OCI-LY1 (cell line): ENCODE data around the gene BBOF1.
A peak's percentile ranks its signal among the peaks of the same experiment; 100 is the strongest.

Source experiments
- H2AFZ ChIP-seq: fragments of 200-600 bp; sonication (generic), shearing (Covaris generic); 2 replicates; pipeline ENCODE4 v1.6.0; 2014; ENCODE audit warnings: antibody characterized with exemption, mild to moderate bottlenecking, low read length
- H3F3A ChIP-seq: fragments of 200-600 bp; sonication (generic), shearing (Covaris generic); 2 replicates; pipeline ENCODE4 v1.6.0; 2014; ENCODE audit warnings: mild to moderate bottlenecking, antibody characterized with exemption, low read length, moderate library complexity; ENCODE audit not compliant: insufficient read depth
- H3K27ac ChIP-seq: fragments of 200-600 bp; sonication (generic); 2 replicates; pipeline ENCODE4 v1.5.1; 2014; ENCODE audit warnings: low read length, mixed run types, mild to moderate bottlenecking, low read depth; ENCODE audit not compliant: poor library complexity, severe bottlenecking
- H3K27me3 ChIP-seq: fragments of 200-600 bp; sonication (generic); 2 replicates; pipeline ENCODE4 v1.6.0; 2014; ENCODE audit warnings: antibody characterized with exemption, mild to moderate bottlenecking, low read length, moderate library complexity; ENCODE audit not compliant: insufficient read depth
- H3K36me3 ChIP-seq: fragments of 200-600 bp; sonication (generic); 2 replicates; pipeline ENCODE4 v1.6.1; 2014; ENCODE audit warnings: mild to moderate bottlenecking, antibody characterized with exemption, low read length, moderate library complexity, mixed read lengths; ENCODE audit not compliant: insufficient read depth
- H3K4me1 ChIP-seq: fragments of 200-600 bp; sonication (generic); 2 replicates; pipeline ENCODE4 v1.5.1; 2014; ENCODE audit warnings: mild to moderate bottlenecking, low read length, moderate library complexity; ENCODE audit not compliant: insufficient read depth, severe bottlenecking
- H3K4me2 ChIP-seq: fragments of 200-600 bp; sonication (generic), shearing (Covaris generic); 2 replicates; pipeline ENCODE4 v1.6.1; 2014; ENCODE audit warnings: low read length
- H3K4me3 ChIP-seq: fragments of 200-600 bp; sonication (generic); 2 replicates; pipeline ENCODE4 v1.5.1; 2014; ENCODE audit warnings: low read length, low read depth, mild to moderate bottlenecking, mixed read lengths; ENCODE audit not compliant: poor library complexity, severe bottlenecking
- H3K79me2 ChIP-seq: fragments of 200-600 bp; shearing (Covaris generic); 2 replicates; pipeline ENCODE4 v1.6.1; 2016; ENCODE audit warnings: mixed run types, low read length, mixed read lengths; ENCODE audit not compliant: insufficient read depth
- H3K9ac ChIP-seq: fragments of 200-600 bp; sonication (generic), shearing (Covaris generic); 2 replicates; pipeline ENCODE4 v1.6.1; 2014; ENCODE audit warnings: mild to moderate bottlenecking, low read length, mixed read lengths
- H3K9me2 ChIP-seq: fragments of 200-600 bp; sonication (generic), shearing (Covaris generic); 2 replicates; pipeline ENCODE4 v1.6.1; 2014; ENCODE audit warnings: low read depth, mild to moderate bottlenecking, low read length, mixed read lengths
- H3K9me3 ChIP-seq: fragments of 200-600 bp; shearing (Covaris generic); 2 replicates; pipeline ENCODE4 v1.6.1; 2014; ENCODE audit warnings: low read length, mixed read lengths
- H4K20me1 ChIP-seq: fragments of 200-600 bp; sonication (generic), shearing (Covaris generic); 2 replicates; pipeline ENCODE4 v1.6.0; 2016; ENCODE audit warnings: mild to moderate bottlenecking, low read length; ENCODE audit not compliant: insufficient read depth
- CTCF ChIP-seq: fragments of 200-600 bp; sonication (generic), shearing (Covaris generic); IDR thresholded peaks from 2 replicates; pipeline ENCODE4 v1.5.1; 2017; ENCODE audit warnings: mild to moderate bottlenecking, antibody characterized with exemption, low read length, moderate library complexity, mixed read lengths
- EZH2 ChIP-seq: fragments of 200-600 bp; sonication (generic), shearing (Covaris generic); IDR thresholded peaks from 2 replicates; pipeline ENCODE4 v1.8.0; 2017; ENCODE audit warnings: borderline replicate concordance, mixed run types, mild to moderate bottlenecking, antibody characterized with exemption, low read length, moderate library complexity, mixed read lengths

The BBOF1 gene

GRCh38 chr14:74018174-74018585 is 969 bp upstream of the BBOF1 start:
- Histone ChIP-seq H3K9me2 (no peaks in the 10 kb centered on the region), H3K36me3 (peaks cover 8% of the 10 kb centered on the region; the same call in 1 of the 2 replicates), H3K4me1 (peaks cover 22% of the 10 kb centered on the region), H2AFZ (no peak overlapping the region), H3K27me3 (no peaks in the 10 kb centered on the region), H4K20me1 (no peaks in the 10 kb centered on the region), H3F3A (no peaks in the 10 kb centered on the region), H3K27ac (peak overlapping the region; percentile 43), H3K9me3 (no peaks in the 10 kb centered on the region), H3K4me2 (peak overlapping the region; percentile 75), H3K9ac (peak overlapping the region; percentile 98), H3K4me3 (peak overlapping the region; percentile 96), H3K79me2 (no peaks in the 10 kb centered on the region)
- TF ChIP-seq CTCF (no peak), EZH2 (no peak)

GRCh38 chr14:74019408-74020137 is 424 bp downstream of the BBOF1 start:
- Histone ChIP-seq H3K4me3 (peak overlapping the region; percentile 96), H3K79me2 (no peaks in the 10 kb centered on the region), H3K4me2 (peak overlapping the region; percentile 67), H3F3A (no peaks in the 10 kb centered on the region), H2AFZ (peak overlapping the region; percentile 17; the same call in 1 of the 2 replicates), H3K27ac (no peak overlapping the region), H4K20me1 (no peaks in the 10 kb centered on the region), H3K9me2 (no peaks in the 10 kb centered on the region), H3K27me3 (no peaks in the 10 kb centered on the region), H3K4me1 (peaks cover 22% of the 10 kb centered on the region), H3K36me3 (no peaks in the 10 kb centered on the region), H3K9ac (peak overlapping the region; percentile 52), H3K9me3 (no peaks in the 10 kb centered on the region)
- no peak for TF ChIP-seq EZH2
- TF ChIP-seq CTCF = no peak

- H2AFZ ChIP-seq = no peak overlapping the region
- no peaks in the 10 kb centered on the region for H3K79me2 ChIP-seq
- TF ChIP-seq EZH2 = no peak
- no peaks in the 10 kb centered on the region for H3K9me2 ChIP-seq
- H3K4me1 ChIP-seq = peaks cover 22% of the 10 kb centered on the region
- no peak overlapping the region for H3K9ac ChIP-seq
- no peak overlapping the region for H3K4me3 ChIP-seq
- no peaks in the 10 kb centered on the region for H3K27me3 ChIP-seq
- no peak overlapping the region for H3K4me2 ChIP-seq
- H3K36me3 ChIP-seq = no peaks in the 10 kb centered on the region
- no peaks in the 10 kb centered on the region for H4K20me1 ChIP-seq
- no peak overlapping the region for H3K27ac ChIP-seq
- H3F3A ChIP-seq = no peaks in the 10 kb centered on the region
- H3K9me3 ChIP-seq = no peaks in the 10 kb centered on the region
Observed at GRCh38 chr14:74022346-74022745, 3.2 kb downstream of the BBOF1 start.

- Histone ChIP-seq H3K36me3 (no peaks in the 10 kb centered on the region), H3K4me1 (no peaks in the 10 kb centered on the region), H3K27me3 (no peaks in the 10 kb centered on the region), H3K4me3 (no peak overlapping the region), H3K79me2 (no peaks in the 10 kb centered on the region), H3K4me2 (no peak overlapping the region), H2AFZ (no peak overlapping the region), H3F3A (no peaks in the 10 kb centered on the region), H3K9me2 (no peaks in the 10 kb centered on the region), H4K20me1 (no peaks in the 10 kb centered on the region), H3K27ac (no peak overlapping the region), H3K9ac (no peak overlapping the region), H3K9me3 (no peaks in the 10 kb centered on the region)
- TF ChIP-seq CTCF = no peak
- no peak for TF ChIP-seq EZH2
Observed at GRCh38 chr14:74029136-74029535, 10.0 kb downstream of the BBOF1 start.
